Muscle layer of colon (tissue), 2 donors: ENCODE results near the gene ALDH1B1.
"Not testable (repeated sequence)": the region's sequence is repeated elsewhere in the genome, so short reads cannot be mapped to it uniquely, and the experiment has no call there.

Experiments used
- H3K27ac ChIP-seq: one replicate; pipeline ENCODE4 v1.7.0; 2013; ENCODE audit warnings: low read depth, mild to moderate bottlenecking, low read length, moderate library complexity
- H3K27me3 ChIP-seq, 2 donors: one replicate each; pipeline ENCODE4 v1.7.0; 2013; ENCODE audit warnings: low read length in 2 of 2, mild to moderate bottlenecking in 2 of 2; ENCODE audit not compliant: insufficient read depth in 2 of 2, control insufficient read depth in 1 of 2
- H3K36me3 ChIP-seq: one replicate; pipeline ENCODE4 v1.7.0; 2013; ENCODE audit warnings: mild to moderate bottlenecking, low read length; ENCODE audit not compliant: insufficient read depth
- H3K4me1 ChIP-seq: one replicate; pipeline ENCODE4 v1.7.0; 2013; ENCODE audit warnings: mild to moderate bottlenecking, low read length; ENCODE audit not compliant: insufficient read depth
- H3K4me3 ChIP-seq, 2 donors: one replicate each; pipeline ENCODE4 v1.7.0; 2013; ENCODE audit warnings: low read length in 2 of 2, low read depth in 1 of 2, mild to moderate bottlenecking in 1 of 2, moderate library complexity in 1 of 2
- H3K9ac ChIP-seq: one replicate; pipeline ENCODE4 v1.7.0; 2013; ENCODE audit warnings: low read length
- H3K9me3 ChIP-seq: one replicate; pipeline ENCODE4 v1.7.0; 2013; ENCODE audit warnings: mild to moderate bottlenecking, low read length
- donor health status: abdominal sarcoma.
- donor health status: Adenocarcinoma of cecum.

Gene ALDH1B1

DNA sequence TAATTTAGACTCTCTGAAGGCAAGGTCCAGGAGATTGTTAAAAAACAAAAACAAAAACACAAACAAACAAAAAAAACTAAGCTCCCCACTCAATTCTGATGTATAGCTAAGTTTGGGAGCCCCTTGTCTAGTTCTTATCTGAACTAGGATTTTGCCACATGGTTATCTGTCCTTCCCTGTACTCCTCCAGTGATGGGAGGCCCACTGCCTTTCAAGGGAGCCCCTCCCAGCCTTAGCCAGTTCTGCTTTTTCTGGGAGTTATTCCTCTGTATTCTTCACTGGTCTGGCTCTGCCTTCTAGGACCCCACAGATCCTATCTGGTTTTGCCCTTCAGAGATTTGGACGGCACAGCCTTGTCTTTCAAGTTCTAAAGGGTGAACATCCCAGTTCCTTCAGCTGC, 2.1 kb upstream of the ALDH1B1 start:
- Histone ChIP-seq H3K9me3 (no peaks in the 10 kb centered on the region), H3K36me3 (no peaks in the 10 kb centered on the region), H3K27ac (peak overlapping the region; percentile 73), H3K4me1 (peaks cover 43% of the 10 kb centered on the region), H3K4me3 (no peak overlapping the region), H3K9ac (peak overlapping the region; percentile 9), H3K27me3 (no peaks in the 10 kb centered on the region)

- Histone ChIP-seq H3K27ac (peak overlapping the region; percentile 73), H3K9me3 (no peaks in the 10 kb centered on the region), H3K27me3 (no peaks in the 10 kb centered on the region), H3K4me1 (peaks cover 43% of the 10 kb centered on the region), H3K4me3 (no peak overlapping the region), H3K9ac (peak overlapping the region; percentile 9), H3K36me3 (peaks cover 3% of the 10 kb centered on the region)
Measured at GRCh38 chr9:38390851-38391250, 1.7 kb upstream of the ALDH1B1 start.

DNA sequence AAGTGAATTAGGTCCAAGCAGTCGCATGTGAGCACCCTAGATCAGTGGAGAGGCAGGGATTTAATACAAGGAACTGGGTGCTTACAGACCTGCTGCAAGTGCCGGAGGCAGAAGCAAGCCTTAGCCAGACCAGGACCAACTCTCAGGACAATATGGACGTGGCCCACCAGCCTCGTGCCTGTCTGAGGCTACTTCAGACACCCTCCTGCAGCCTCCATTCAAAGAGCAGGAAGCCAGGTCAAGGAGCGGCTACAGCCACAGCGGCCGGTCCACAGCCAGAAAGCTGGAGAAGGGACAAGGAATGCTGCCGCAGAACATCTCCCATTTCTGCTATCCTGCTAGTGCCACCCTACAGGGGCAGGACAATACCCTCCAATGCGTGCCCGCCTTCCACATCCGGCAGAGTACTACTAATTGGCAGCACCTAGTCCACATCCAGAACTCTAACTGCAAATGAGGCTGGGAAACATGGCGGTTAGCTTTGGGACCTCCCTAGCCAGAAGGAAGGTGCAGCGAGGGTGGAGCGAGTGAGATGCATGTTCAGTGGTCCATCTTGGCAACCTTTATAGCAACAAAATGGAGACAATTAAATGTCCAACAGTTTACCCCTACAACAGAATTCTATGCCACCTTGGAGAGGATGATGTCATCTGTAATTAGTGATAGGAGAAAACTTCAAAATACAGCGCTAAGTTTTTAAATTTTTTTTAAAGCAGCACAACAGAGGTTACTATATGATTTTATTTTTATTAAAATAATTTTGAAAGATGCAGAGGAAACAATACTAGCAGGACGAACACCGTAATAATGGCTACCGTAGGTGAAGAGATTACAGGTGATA, 1.0 kb upstream of the ALDH1B1 start:
- peaks cover 43% of the 10 kb centered on the region for H3K4me1 ChIP-seq
- H3K27me3 ChIP-seq = no peaks in the 10 kb centered on the region
- no peaks in the 10 kb centered on the region for H3K9me3 ChIP-seq
- H3K4me3 ChIP-seq = peak overlapping the region in 1 of 2 donors; percentile 92
- H3K36me3 ChIP-seq = peaks cover 9% of the 10 kb centered on the region
- H3K9ac ChIP-seq = peak overlapping the region; percentile 52
- peak overlapping the region; percentile 73 for H3K27ac ChIP-seq

DNA sequence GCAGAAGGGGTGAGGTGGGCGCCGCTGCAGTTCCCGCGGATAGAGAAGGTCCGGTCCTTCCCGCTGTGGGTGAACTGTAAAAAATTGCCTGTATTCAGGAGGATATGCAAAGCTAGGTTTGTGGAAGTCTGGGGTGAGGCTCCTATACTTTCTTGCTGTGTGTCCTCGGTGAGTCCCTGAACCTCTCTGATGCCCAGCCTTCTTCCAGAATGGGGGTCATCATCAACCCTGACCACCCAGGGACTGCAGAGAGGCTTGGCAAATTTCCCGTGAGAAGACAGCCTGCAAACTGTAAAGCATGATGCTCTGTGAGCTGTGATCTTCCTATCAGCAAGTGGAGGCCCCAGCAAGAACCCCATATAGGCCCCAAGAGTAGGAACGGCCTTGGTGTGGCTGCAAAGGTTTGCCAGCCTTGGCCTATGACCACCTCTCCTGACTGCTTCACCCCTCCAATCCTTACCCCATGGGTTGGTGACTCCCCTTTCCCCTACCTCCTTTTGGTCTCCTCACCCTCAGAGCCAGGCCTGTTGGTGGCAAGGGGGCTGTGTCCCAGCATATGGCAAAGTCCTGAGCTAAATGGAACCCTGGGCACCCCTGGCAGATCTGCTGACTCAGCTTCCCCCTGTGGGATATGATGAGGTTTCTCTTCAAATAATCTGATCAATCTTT, 760 bp downstream of the ALDH1B1 start:
- no peaks in the 10 kb centered on the region for H3K9me3 ChIP-seq
- H3K4me1 ChIP-seq = peaks cover 48% of the 10 kb centered on the region
- H3K9ac ChIP-seq = peak overlapping the region; percentile 85
- peak overlapping the region; percentile 92 for H3K4me3 ChIP-seq
- peaks cover 21% of the 10 kb centered on the region for H3K36me3 ChIP-seq
- no peaks in the 10 kb centered on the region for H3K27me3 ChIP-seq
- peak overlapping the region; percentile 97 for H3K27ac ChIP-seq

- H3K4me1 ChIP-seq = peaks cover 37% of the 10 kb centered on the region
Measured at GRCh38 chr9:38394416-38394815, 1.9 kb downstream of the ALDH1B1 start.

DNA sequence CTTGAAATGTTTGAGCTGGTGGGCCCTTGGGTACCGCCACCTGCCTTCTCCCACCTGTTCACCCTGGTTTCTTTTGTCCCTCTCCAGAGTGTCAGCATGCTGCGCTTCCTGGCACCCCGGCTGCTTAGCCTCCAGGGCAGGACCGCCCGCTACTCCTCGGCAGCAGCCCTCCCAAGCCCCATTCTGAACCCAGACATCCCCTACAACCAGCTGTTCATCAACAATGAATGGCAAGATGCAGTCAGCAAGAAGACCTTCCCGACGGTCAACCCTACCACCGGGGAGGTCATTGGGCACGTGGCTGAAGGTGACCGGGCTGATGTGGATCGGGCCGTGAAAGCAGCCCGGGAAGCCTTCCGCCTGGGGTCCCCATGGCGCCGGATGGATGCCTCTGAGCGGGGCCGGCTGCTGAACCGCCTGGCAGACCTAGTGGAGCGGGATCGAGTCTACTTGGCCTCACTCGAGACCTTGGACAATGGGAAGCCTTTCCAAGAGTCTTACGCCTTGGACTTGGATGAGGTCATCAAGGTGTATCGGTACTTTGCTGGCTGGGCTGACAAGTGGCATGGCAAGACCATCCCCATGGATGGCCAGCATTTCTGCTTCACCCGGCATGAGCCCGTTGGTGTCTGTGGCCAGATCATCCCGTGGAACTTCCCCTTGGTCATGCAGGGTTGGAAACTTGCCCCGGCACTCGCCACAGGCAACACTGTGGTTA, 3.3 kb downstream of the ALDH1B1 start:
- Histone ChIP-seq H3K27ac (no peak overlapping the region), H3K36me3 (peaks cover 21% of the 10 kb centered on the region), H3K4me1 (peaks cover 32% of the 10 kb centered on the region), H3K27me3 (no peaks in the 10 kb centered on the region), H3K4me3 (no peak overlapping the region), H3K9ac (no peak overlapping the region), H3K9me3 (no peaks in the 10 kb centered on the region)

More at GRCh38 chr9:38394416-38394815, 1.9 kb downstream of the ALDH1B1 start:
- no peaks in the 10 kb centered on the region for H3K9me3 ChIP-seq
- H3K27me3 ChIP-seq = no peaks in the 10 kb centered on the region
- H3K9ac ChIP-seq = no peak overlapping the region
- H3K4me3 ChIP-seq = peak overlapping the region in 1 of 2 donors; percentile 92
- no peak overlapping the region for H3K27ac ChIP-seq
- peaks cover 21% of the 10 kb centered on the region for H3K36me3 ChIP-seq

DNA sequence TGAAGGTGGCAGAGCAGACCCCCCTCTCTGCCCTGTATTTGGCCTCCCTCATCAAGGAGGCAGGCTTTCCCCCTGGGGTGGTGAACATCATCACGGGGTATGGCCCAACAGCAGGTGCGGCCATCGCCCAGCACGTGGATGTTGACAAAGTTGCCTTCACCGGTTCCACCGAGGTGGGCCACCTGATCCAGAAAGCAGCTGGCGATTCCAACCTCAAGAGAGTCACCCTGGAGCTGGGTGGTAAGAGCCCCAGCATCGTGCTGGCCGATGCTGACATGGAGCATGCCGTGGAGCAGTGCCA, 3.8 kb downstream of the ALDH1B1 start:
- H3K27ac ChIP-seq = no peak overlapping the region
- H3K9ac ChIP-seq = no peak overlapping the region
- no peak overlapping the region for H3K4me3 ChIP-seq
- H3K9me3 ChIP-seq = no peaks in the 10 kb centered on the region
- peaks cover 21% of the 10 kb centered on the region for H3K36me3 ChIP-seq
- H3K4me1 ChIP-seq = peaks cover 28% of the 10 kb centered on the region
- H3K27me3 ChIP-seq = no peaks in the 10 kb centered on the region

DNA sequence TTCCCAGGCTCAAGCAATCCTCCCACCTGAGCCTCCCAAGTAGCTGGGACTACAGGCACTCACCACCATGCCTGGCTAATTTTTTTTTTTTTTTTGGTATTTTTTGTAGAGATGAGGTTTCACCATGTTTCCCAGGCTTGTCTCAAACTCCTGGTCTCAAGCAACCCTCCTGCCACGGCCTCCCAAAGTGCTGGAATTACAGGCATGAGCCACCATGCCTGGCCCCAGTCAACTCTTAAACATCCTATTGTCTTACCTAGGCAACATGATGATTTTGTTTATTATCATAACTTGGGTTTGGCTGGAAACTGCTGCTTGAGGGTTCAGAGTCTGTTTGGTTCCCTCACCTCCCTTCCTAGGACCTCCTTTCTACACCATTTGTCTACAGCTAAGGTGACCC, 6.7 kb downstream of the ALDH1B1 start:
- H3K27ac ChIP-seq = not testable (repeated sequence)
- H3K4me1 ChIP-seq = peaks cover 13% of the 10 kb centered on the region

DNA sequence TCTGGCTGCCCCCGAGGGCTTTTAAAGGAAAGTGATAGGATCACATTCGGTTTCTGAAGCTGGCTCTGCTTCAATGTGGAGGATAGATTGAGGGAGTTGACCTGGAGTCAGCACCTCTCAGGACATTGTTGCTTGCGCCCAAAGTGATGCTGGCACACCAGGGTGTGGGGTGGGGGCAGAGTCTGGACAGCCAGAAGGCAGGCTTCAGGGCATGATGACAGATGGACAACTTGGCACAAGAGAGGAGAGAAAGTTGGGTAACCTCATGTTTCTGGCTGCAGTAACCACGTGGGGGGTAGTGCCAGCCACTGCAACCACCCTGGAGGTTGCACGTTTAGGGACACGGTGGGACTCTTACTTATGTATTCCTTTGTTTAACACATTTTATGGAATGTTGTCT, 9.5 kb downstream of the ALDH1B1 start:
- H3K4me3 ChIP-seq = no peak overlapping the region
- H3K36me3 ChIP-seq = peaks cover 7% of the 10 kb centered on the region
- H3K9me3 ChIP-seq = no peaks in the 10 kb centered on the region
- H3K27me3 ChIP-seq = no peaks in the 10 kb centered on the region
- no peak overlapping the region for H3K27ac ChIP-seq
- H3K9ac ChIP-seq = no peak overlapping the region
- H3K4me1 ChIP-seq = peaks cover 9% of the 10 kb centered on the region

More for the DNA sequence above, 6.7 kb downstream of the ALDH1B1 start:
- peaks cover 21% of the 10 kb centered on the region for H3K36me3 ChIP-seq
- not testable (repeated sequence) for H3K27me3 ChIP-seq, H3K9ac ChIP-seq, H3K4me3 ChIP-seq, H3K9me3 ChIP-seq

DNA sequence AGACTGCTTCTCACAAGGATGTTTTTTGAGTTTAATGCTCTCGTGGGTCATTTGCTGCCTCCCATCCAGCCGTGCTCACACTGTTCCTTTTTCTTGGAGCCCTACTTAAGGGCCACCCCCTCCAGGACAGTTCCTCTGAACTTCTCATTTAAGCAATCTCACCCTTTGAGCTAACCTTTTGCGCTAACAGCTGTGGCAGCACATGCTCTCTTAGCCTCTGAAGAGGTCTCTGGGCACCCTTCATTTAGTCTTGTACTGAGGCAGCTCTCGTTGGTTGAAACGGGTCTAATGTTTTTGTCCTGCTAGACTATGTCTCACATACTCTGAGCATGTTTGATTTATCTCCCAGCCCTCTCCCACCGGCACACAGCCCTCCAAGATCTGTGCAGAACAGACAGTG, 11.8 kb downstream of the ALDH1B1 start:
- Histone ChIP-seq H3K9me3 (no peaks in the 10 kb centered on the region), H3K27ac (no peak overlapping the region), H3K4me3 (no peak overlapping the region), H3K27me3 (no peaks in the 10 kb centered on the region), H3K36me3 (no peaks in the 10 kb centered on the region), H3K4me1 (peaks cover 3% of the 10 kb centered on the region), H3K9ac (no peak overlapping the region)

DNA sequence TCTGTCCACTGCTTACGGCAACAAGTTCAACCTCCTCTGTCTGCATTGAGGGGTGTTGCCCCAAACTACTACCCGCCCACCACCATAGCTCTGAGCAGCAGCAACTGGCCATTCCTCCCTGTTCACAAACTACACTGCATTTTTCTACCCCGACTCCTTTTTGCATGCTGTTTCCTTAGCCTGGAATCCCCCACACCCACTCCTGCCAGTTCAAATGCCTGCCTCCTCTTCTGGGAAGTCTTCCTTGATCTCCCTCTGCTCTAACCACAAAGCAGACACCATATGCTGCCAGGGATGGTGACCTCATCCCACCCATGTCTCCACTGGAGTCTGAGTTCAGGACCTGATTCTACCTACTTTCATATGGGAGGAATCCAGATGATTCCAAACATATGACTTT, 13.3 kb downstream of the ALDH1B1 start:
- no peaks in the 10 kb centered on the region for H3K36me3 ChIP-seq
- no peak overlapping the region for H3K9ac ChIP-seq
- H3K9me3 ChIP-seq = no peaks in the 10 kb centered on the region
- no peaks in the 10 kb centered on the region for H3K4me1 ChIP-seq
- no peaks in the 10 kb centered on the region for H3K27me3 ChIP-seq
- H3K4me3 ChIP-seq = no peak overlapping the region
- H3K27ac ChIP-seq = no peak overlapping the region
